Midbrain (tissue), 1 donor: ENCODE measurements around the gene SPOCK3.
"Not testable (repeated sequence)": the region's sequence is repeated elsewhere in the genome, so short reads cannot be mapped to it uniquely, and the experiment has no call there.

ENCODE experiments used
- DNase-seq: peaks from one replicate; lab custom pipeline; 2025; lab: John Stamatoyannopoulos, UW

The SPOCK3 gene

GRCh38 chr4:167234316-167234881 is at the start of gene SPOCK3:
SPOCK3 (minus strand) TSS chr4:167234494.
- peak; percentile 62 for DNase-seq

- DNase-seq: no peak
These were observed 48.0 kb upstream of the SPOCK3 start for GRCh38 chr4:167282171-167282864.

- DNase-seq: not testable (repeated sequence)
These were observed 47.3 kb upstream of the SPOCK3 start for GRCh38 chr4:167281545-167281944.

- no peak for DNase-seq
These were observed 40.1 kb upstream of the SPOCK3 start for GRCh38 chr4:167274351-167274750.

GRCh38 chr4:167265231-167265630 is 30.9 kb upstream of the SPOCK3 start:
- DNase-seq: no peak

GRCh38 chr4:167248271-167248670 is 14.0 kb upstream of the SPOCK3 start:
- DNase-seq: no peak

- no peak for DNase-seq
These were observed 5.3 kb upstream of the SPOCK3 start for GRCh38 chr4:167239627-167240026.

- DNase-seq: no peak
These were observed 3.9 kb upstream of the SPOCK3 start for GRCh38 chr4:167238226-167238625.

GRCh38 chr4:167233685-167234315 is 494 bp downstream of the SPOCK3 start:
- peak; percentile 62 for DNase-seq

GRCh38 chr4:167232805-167233684 is 1.2 kb downstream of the SPOCK3 start:
- DNase-seq: peak; percentile 59

GRCh38 chr4:167230744-167231143 is 3.5 kb downstream of the SPOCK3 start:
- DNase-seq: no peak

GRCh38 chr4:167222099-167222498 is 12.2 kb downstream of the SPOCK3 start:
- DNase-seq: no peak

- DNase-seq: no peak
These were observed 13.2 kb downstream of the SPOCK3 start for GRCh38 chr4:167221084-167221483.

GRCh38 chr4:167218022-167218608 is 16.2 kb downstream of the SPOCK3 start:
- DNase-seq: no peak

GRCh38 chr4:167216783-167217182 is 17.5 kb downstream of the SPOCK3 start:
- DNase-seq: no peak

- no peak for DNase-seq
These were observed 24.1 kb downstream of the SPOCK3 start for GRCh38 chr4:167210166-167210565.

- no peak for DNase-seq
These were observed 37.8 kb downstream of the SPOCK3 start for GRCh38 chr4:167196344-167197012.

- DNase-seq: no peak
These were observed 43.9 kb downstream of the SPOCK3 start for GRCh38 chr4:167190379-167190778.

GRCh38 chr4:167185465-167185864 is 48.8 kb downstream of the SPOCK3 start:
- no peak for DNase-seq

- DNase-seq: peak; percentile 29
These were observed 51.3 kb downstream of the SPOCK3 start for GRCh38 chr4:167183036-167183435.

GRCh38 chr4:167177925-167178324 is 56.4 kb downstream of the SPOCK3 start:
- DNase-seq: no peak
